Retinal pigment epithelial cell (primary cell): ENCODE data around the gene CRIP2.

ENCODE experiments used
- DNase-seq: peaks from one replicate; pipeline ENCODE4 v3.0.0-alpha.2; 2010; ENCODE audit warnings: low read depth
- H3K4me3 ChIP-seq: 2 replicates; pipeline ENCODE4 v1.5.1; 2011; ENCODE audit warnings: mild to moderate bottlenecking, low read length, control low read depth, moderate library complexity
- CTCF ChIP-seq: conservative IDR thresholded peaks from 2 replicates; pipeline ENCODE4 v1.5.1; 2011; ENCODE audit warnings: low read depth, low read length, control low read depth, inconsistent platforms

The CRIP2 gene

GRCh38 chr14:105474483-105475268 lies at the start of gene CRIP2:
Gene CRIP2 (plus strand): TSS chr14:105474821. CDS start chr14:105474863, 42 bp downstream.
- no peak for TF ChIP-seq CTCF
- DNase-seq = no peak
- peak within 1 kb of the TSS; percentile 45 for H3K4me3 ChIP-seq

GRCh38 chr14:105424861-105425260 lies 49.8 kb upstream of the CRIP2 start:
- TF ChIP-seq CTCF = no peak
- no peak for DNase-seq

GRCh38 chr14:105425823-105426247 lies 48.8 kb upstream of the CRIP2 start:
- no peak for DNase-seq
- no peak overlapping the region for H3K4me3 ChIP-seq
- no peak for TF ChIP-seq CTCF

More at GRCh38 chr14:105424861-105425260, 49.8 kb upstream of the CRIP2 start:
- no peak overlapping the region for H3K4me3 ChIP-seq

GRCh38 chr14:105426416-105427130 lies 48.0 kb upstream of the CRIP2 start:
- TF ChIP-seq CTCF = no peak

GRCh38 chr14:105427412-105427811 lies 47.2 kb upstream of the CRIP2 start:
- no peak for DNase-seq
- no peak for TF ChIP-seq CTCF
- H3K4me3 ChIP-seq = no peak overlapping the region

More at GRCh38 chr14:105426416-105427130, 48.0 kb upstream of the CRIP2 start:
- H3K4me3 ChIP-seq = no peak overlapping the region
- DNase-seq = no peak

- DNase-seq = no peak
- H3K4me3 ChIP-seq = no peak overlapping the region
- TF ChIP-seq CTCF = no peak
These were observed 46.6 kb upstream of the CRIP2 start for GRCh38 chr14:105427936-105428485.
